Panc1 (cell line): ENCODE measurements around the gene NR2C2. TPM values are rescaled to one million over a fixed set of nuclear protein-coding genes. Genes with fewer than 3 reads are reported as not detected.

ENCODE experiments used
- ATAC-seq: fragments of 200-7000 bp; cut with Tn5 transposase; 2 replicates; pipeline ENCODE4 v1.9.1; 2020; ENCODE audit warnings: mild to moderate bottlenecking, moderate library complexity
- BruUV-seq: library from RNA; stranded (reverse); fragments of 400-500 nt; replicated peaks from 2 replicates; lab custom pipeline; 2021; lab: Mats Ljungman, UMichigan
- CTCF ChIA-PET: fragments of 300-600 bp; sonication (Branson Sonifier 250); formaldehyde crosslinking; loops from one replicate; lab custom pipeline; 2022; ENCODE audit warnings: antibody characterized with exemption; lab: Charles Lee
- POLR2A ChIA-PET: fragments of 300-600 bp; sonication (Branson Sonifier 250); formaldehyde crosslinking; loops from one replicate; lab custom pipeline; 2022; ENCODE audit warnings: antibody characterized with exemption; lab: Charles Lee
- DNase-seq: peaks from one replicate; pipeline ENCODE4 v3.0.0-alpha.2; 2010; ENCODE audit warnings: low read depth, low spot score
- H3K27ac ChIP-seq: 2 replicates; pipeline ENCODE4 v1.5.1; 2011; ENCODE audit warnings: mild to moderate bottlenecking, low read length, inconsistent platforms
- H3K27me3 ChIP-seq: fragments of 200-500 bp; sonication (Bioruptor generic); 2 replicates; pipeline ENCODE4 v1.6.0; 2014; ENCODE audit warnings: low read length, inconsistent platforms; ENCODE audit not compliant: control insufficient read depth, insufficient read depth
- H3K36me3 ChIP-seq: fragments of 200-500 bp; sonication (Bioruptor generic); 2 replicates; pipeline ENCODE4 v1.5.1; 2014; ENCODE audit warnings: inconsistent platforms, mild to moderate bottlenecking, low read length, moderate library complexity; ENCODE audit not compliant: control insufficient read depth, insufficient read depth
- H3K4me1 ChIP-seq: 2 replicates; pipeline ENCODE4 v1.5.1; 2011; ENCODE audit warnings: inconsistent platforms, mild to moderate bottlenecking, low read length, moderate library complexity; ENCODE audit not compliant: control insufficient read depth, insufficient read depth
- H3K4me3 ChIP-seq, 2 experiments: 2 replicates each; pipeline ENCODE4 v1.5.1; 2011 to 2012; ENCODE audit warnings: low read depth in 2 of 2, low read length in 2 of 2, mild to moderate bottlenecking in 2 of 2, inconsistent platforms in 1 of 2, moderate library complexity in 1 of 2
- H3K9me3 ChIP-seq: fragments of 200-500 bp; sonication (Bioruptor generic); 2 replicates; pipeline ENCODE4 v1.5.1; 2014; ENCODE audit warnings: low read depth, mild to moderate bottlenecking, inconsistent platforms, low read length, moderate library complexity; ENCODE audit not compliant: control insufficient read depth, insufficient read depth
- SIN3A ChIP-seq: IDR thresholded peaks from 2 replicates; pipeline ENCODE4 v1.6.1; 2012; ENCODE audit warnings: low read depth, mild to moderate bottlenecking, low read length, moderate library complexity, borderline replicate concordance; ENCODE audit not compliant: insufficient read depth
- TCF7L2 ChIP-seq: IDR thresholded peaks from 2 replicates; pipeline ENCODE4 v1.6.1; 2011; ENCODE audit warnings: mild to moderate bottlenecking, low read depth, low read length, inconsistent platforms
- in situ Hi-C: cut with HindIII; loops from 2 replicates; pipeline ENCODE4 v1.10.0; 2016; ENCODE audit warnings: low sequenced_read_pairs, low pct_unique_long_range_greater_than_20kb
- intact Hi-C: fragments of 100-400 bp; cut with micrococcal nuclease; formaldehyde crosslinking; loops from one replicate; pipeline ENCODE4 v1.10.0; 2022; ENCODE audit not compliant: unreplicated experiment
- total RNA-seq: library from RNA; stranded (reverse); gene quantifications from one replicate; pipeline ENCODE4 v1.2.1, GENCODE V29; 2021; ENCODE audit not compliant: unreplicated experiment
- TF ChIP-seq, protein P1 (sequence below), 2 experiments: IDR thresholded peaks; 2 replicates each; pipeline ENCODE4 v1.6.1; 2011 to 2012; ENCODE audit warnings: low read depth in 2 of 2, control low read depth in 1 of 2, low read length in 1 of 2, mild to moderate bottlenecking in 1 of 2, moderate library complexity in 1 of 2; ENCODE audit not compliant: insufficient read depth in 1 of 2
- TF ChIP-seq, protein P2 (sequence below): fragments of 450-650 bp; IDR thresholded peaks from 2 replicates; pipeline ENCODE4 v1.5.1; 2017; ENCODE audit warnings: mild to moderate bottlenecking

The NR2C2 gene
- total RNA-seq, 1 experiment from 2014 or later: 30.6 TPM

DNA sequence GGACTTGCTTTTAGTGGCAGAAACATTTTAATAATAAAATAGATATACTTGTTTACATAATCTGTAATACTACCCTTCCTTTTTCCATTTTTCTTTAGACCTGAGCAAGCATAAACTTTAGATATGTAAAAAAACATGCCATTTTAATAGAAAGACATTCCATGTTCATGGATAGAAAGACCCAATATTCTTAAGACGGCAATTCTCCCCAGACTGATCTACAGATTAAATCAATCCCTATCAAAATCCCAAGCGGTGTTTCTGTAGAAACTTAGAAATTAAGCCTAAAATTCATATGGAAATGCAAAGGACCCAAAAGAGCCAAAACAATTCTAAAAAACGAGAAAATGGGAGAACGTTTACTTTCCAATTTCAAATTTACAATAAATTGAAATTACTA is 106.2 kb downstream of the NR2C2 start:
- BruUV-seq: no TSS peak
- no peaks in the 10 kb centered on the region for H3K27me3 ChIP-seq
- ATAC-seq (no peak), DNase-seq (no peak)
- ChIA-PET POLR2A (no interaction called here), CTCF (no interaction called here)
- H3K9me3 ChIP-seq: no peaks in the 10 kb centered on the region
- H3K4me3 ChIP-seq: no peak overlapping the region
- in situ Hi-C loops: no loop called here
- peaks cover 12% of the 10 kb centered on the region; the same call in 1 of the 2 replicates for H3K36me3 ChIP-seq
- intact Hi-C loops: no loop called here
- TF ChIP-seq, protein P1, sequence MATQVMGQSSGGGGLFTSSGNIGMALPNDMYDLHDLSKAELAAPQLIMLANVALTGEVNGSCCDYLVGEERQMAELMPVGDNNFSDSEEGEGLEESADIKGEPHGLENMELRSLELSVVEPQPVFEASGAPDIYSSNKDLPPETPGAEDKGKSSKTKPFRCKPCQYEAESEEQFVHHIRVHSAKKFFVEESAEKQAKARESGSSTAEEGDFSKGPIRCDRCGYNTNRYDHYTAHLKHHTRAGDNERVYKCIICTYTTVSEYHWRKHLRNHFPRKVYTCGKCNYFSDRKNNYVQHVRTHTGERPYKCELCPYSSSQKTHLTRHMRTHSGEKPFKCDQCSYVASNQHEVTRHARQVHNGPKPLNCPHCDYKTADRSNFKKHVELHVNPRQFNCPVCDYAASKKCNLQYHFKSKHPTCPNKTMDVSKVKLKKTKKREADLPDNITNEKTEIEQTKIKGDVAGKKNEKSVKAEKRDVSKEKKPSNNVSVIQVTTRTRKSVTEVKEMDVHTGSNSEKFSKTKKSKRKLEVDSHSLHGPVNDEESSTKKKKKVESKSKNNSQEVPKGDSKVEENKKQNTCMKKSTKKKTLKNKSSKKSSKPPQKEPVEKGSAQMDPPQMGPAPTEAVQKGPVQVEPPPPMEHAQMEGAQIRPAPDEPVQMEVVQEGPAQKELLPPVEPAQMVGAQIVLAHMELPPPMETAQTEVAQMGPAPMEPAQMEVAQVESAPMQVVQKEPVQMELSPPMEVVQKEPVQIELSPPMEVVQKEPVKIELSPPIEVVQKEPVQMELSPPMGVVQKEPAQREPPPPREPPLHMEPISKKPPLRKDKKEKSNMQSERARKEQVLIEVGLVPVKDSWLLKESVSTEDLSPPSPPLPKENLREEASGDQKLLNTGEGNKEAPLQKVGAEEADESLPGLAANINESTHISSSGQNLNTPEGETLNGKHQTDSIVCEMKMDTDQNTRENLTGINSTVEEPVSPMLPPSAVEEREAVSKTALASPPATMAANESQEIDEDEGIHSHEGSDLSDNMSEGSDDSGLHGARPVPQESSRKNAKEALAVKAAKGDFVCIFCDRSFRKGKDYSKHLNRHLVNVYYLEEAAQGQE (IDR thresholded peaks at IDR 0.05; ENCODE audit: insufficient read depth in 1 of 2, low read depth in 2 of 2, low read length in 1 of 2): no peak
- no peak for TF ChIP-seq SIN3A
- no peaks in the 10 kb centered on the region; the same call in 1 of the 2 replicates for H3K4me1 ChIP-seq
- no peak overlapping the region for H3K27ac ChIP-seq

DNA sequence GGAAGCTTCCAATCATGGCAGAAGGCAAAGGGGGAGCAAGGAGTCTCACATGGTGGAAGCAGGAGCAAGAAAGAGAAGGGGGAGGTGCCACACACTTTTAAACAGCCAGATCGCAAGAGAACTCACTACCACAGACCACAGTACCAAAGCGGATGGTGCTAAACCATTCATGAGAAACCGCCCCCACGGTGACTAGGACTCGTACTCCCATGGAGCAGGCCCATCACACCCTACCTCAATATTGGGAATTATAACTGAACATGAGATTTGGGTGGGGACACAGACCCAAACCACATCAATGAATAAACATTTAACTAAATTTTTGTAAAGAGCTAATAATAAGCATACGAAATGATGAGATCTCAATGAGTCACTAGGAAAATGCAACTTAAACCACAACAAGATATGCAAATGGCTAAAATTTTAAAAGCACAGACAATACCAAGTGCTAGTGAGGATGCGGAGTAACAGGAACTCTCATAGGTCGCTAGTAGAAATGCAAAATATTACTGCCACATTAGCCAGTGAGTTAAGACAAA is 107.7 kb downstream of the NR2C2 start:
- H3K9me3 ChIP-seq: no peaks in the 10 kb centered on the region
- no peak for TF ChIP-seq TCF7L2
- TF ChIP-seq, protein P2, sequence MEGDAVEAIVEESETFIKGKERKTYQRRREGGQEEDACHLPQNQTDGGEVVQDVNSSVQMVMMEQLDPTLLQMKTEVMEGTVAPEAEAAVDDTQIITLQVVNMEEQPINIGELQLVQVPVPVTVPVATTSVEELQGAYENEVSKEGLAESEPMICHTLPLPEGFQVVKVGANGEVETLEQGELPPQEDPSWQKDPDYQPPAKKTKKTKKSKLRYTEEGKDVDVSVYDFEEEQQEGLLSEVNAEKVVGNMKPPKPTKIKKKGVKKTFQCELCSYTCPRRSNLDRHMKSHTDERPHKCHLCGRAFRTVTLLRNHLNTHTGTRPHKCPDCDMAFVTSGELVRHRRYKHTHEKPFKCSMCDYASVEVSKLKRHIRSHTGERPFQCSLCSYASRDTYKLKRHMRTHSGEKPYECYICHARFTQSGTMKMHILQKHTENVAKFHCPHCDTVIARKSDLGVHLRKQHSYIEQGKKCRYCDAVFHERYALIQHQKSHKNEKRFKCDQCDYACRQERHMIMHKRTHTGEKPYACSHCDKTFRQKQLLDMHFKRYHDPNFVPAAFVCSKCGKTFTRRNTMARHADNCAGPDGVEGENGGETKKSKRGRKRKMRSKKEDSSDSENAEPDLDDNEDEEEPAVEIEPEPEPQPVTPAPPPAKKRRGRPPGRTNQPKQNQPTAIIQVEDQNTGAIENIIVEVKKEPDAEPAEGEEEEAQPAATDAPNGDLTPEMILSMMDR: no peak
- TF ChIP-seq, protein P1 (IDR thresholded peaks at IDR 0.05; ENCODE audit: insufficient read depth in 1 of 2, low read depth in 2 of 2, low read length in 1 of 2): no peak
- no peak overlapping the region for H3K27ac ChIP-seq
- intact Hi-C loops: no loop called here
- in situ Hi-C loops: no loop called here
- no peaks in the 10 kb centered on the region for H3K27me3 ChIP-seq
- ChIA-PET CTCF (no interaction called here), POLR2A (no interaction called here)
- H3K4me1 ChIP-seq: no peaks in the 10 kb centered on the region; the same call in 1 of the 2 replicates
- BruUV-seq: no TSS peak
- DNase-seq: no peak
- H3K4me3 ChIP-seq: no peak overlapping the region
- peaks cover 9% of the 10 kb centered on the region; the same call in 1 of the 2 replicates for H3K36me3 ChIP-seq
- no peak for ATAC-seq
